Spinal cord (tissue), 10 donors: ENCODE data around the gene NLRP5. TPM values are rescaled to one million over a fixed set of nuclear protein-coding genes. Genes with fewer than 3 reads are reported as not detected.
"Not testable (repeated sequence)": the region's sequence is repeated elsewhere in the genome, so short reads cannot be mapped to it uniquely, and the experiment has no call there.

Source experiments
- DNase-seq, 6 donors: peaks; one replicate each; pipeline versions ENCODE4 v3.0.0 to v3.0.0-alpha.2; 2013 to 2015; ENCODE audit warnings: low spot score in 6 of 6, low read depth in 4 of 6
- H3K27ac ChIP-seq: one replicate; pipeline ENCODE4 v1.5.1; 2013; ENCODE audit warnings: low read depth, low read length, control low read depth
- H3K27me3 ChIP-seq: one replicate; pipeline ENCODE4 v1.6.1; 2013; ENCODE audit warnings: low read length; ENCODE audit not compliant: control insufficient read depth, insufficient read depth
- H3K36me3 ChIP-seq: one replicate; pipeline ENCODE4 v1.6.1; 2013; ENCODE audit warnings: low read length; ENCODE audit not compliant: control insufficient read depth, insufficient read depth
- H3K4me1 ChIP-seq: one replicate; pipeline ENCODE4 v1.6.1; 2013; ENCODE audit warnings: low read length; ENCODE audit not compliant: control insufficient read depth, insufficient read depth
- H3K4me3 ChIP-seq: one replicate; pipeline ENCODE4 v1.5.1; 2013; ENCODE audit warnings: low read depth, low read length, control low read depth
- H3K9me3 ChIP-seq: one replicate; pipeline ENCODE4 v1.6.1; 2013; ENCODE audit warnings: low read length; ENCODE audit not compliant: control insufficient read depth, insufficient read depth
- WGBS: methylation state at CpG from one replicate; pipeline ENCODE4 v1.1.5; 2013; ENCODE audit warnings: missing lambda C conversion rate; ENCODE audit not compliant: insufficient coverage; 5-methylcytosine and 5-hydroxymethylcytosine counted together
- polyA plus RNA-seq, 2 donors: library from polyadenylated mRNA; unstranded; fragments of 120-200 nt; gene quantifications; one replicate each; pipeline ENCODE4 v1.2.1, GENCODE V29; 2013; ENCODE audit not compliant: insufficient read length in 2 of 2
- total RNA-seq, 2 donors: library from RNA; depleted of rRNA in 1 of 2; stranded (reverse); fragments of 120-200 nt in 1 of 2; fragments of >200 nt in 1 of 2; gene quantifications; one replicate each; pipeline versions ENCODE4 v1.2.3 to v1.2.4, GENCODE V29; 2013 to 2014
- donor health status: healthy.

NLRP5 gene
- total and polyA plus RNA-seq, 4 donors: not detected

DNA sequence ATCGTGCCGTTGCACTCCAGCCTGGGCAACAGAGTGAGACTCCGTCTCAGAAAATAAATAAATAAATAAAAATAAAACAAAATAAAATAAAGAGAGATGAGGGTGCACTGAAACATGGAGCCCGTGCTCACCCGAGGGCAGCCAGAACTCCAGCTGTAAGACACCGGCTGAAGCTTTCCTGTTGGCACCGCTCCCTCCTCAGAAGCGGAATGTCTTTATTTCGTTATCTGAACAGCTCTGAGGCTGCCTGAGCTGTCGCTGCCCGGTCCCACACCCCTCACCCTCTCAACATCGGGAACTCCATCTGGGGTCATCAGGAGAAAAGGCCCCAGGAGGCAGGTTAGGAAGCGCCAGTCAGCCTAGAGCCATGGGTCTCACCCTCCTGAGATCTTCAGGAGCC is 110.1 kb downstream of the NLRP5 start:
- H3K27me3 ChIP-seq: no peaks in the 10 kb centered on the region
- peaks cover 3% of the 10 kb centered on the region for H3K9me3 ChIP-seq
- H3K4me1 ChIP-seq: peaks cover 3% of the 10 kb centered on the region
- no peak overlapping the region for H3K27ac ChIP-seq
- peaks cover 73% of the 10 kb centered on the region for H3K36me3 ChIP-seq
- 78% methylated on average over 6 of the region's 13 CpGs for WGBS
- H3K4me3 ChIP-seq: no peak overlapping the region
- DNase-seq: no peak

GRCh38 chr19:56097306-56097705 is 110.7 kb downstream of the NLRP5 start:
- peaks cover 3% of the 10 kb centered on the region for H3K4me1 ChIP-seq
- no peak overlapping the region for H3K4me3 ChIP-seq
- peaks cover 73% of the 10 kb centered on the region for H3K36me3 ChIP-seq
- no peak overlapping the region for H3K27ac ChIP-seq
- H3K27me3 ChIP-seq: no peaks in the 10 kb centered on the region
- no peak for DNase-seq
- 83% methylated on average over 22 of the region's 23 CpGs for WGBS
- peaks cover 3% of the 10 kb centered on the region for H3K9me3 ChIP-seq

GRCh38 chr19:56097776-56098175 is 111.2 kb downstream of the NLRP5 start:
- Histone ChIP-seq H3K4me3 (no peak overlapping the region), H3K27me3 (no peaks in the 10 kb centered on the region), H3K9me3 (peaks cover 1% of the 10 kb centered on the region), H3K4me1 (peaks cover 3% of the 10 kb centered on the region), H3K36me3 (peaks cover 76% of the 10 kb centered on the region), H3K27ac (no peak overlapping the region)
- 97% methylated on average over 6 of the region's 7 CpGs for WGBS
- no peak for DNase-seq

DNA sequence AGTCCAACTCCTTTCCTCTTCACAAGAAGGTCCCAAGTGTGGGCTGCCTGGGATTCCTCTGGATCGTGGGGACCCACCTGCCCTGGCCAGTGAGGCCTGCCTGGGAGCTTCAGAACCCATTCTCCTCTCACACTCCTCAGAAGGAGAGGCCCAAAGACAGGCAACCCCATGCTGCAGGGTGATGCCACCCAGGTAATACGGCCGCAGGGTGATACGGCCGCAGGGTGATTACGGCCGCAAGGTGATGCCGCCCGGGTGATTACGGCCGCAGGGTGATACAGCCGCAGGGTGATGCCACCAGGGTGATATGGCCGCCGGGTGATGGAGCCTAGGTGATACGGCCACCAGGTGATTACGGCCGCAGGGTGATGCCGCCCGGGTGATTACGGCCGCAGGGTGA is 111.7 kb downstream of the NLRP5 start:
- H3K27me3 ChIP-seq, DNase-seq, H3K27ac ChIP-seq, H3K4me3 ChIP-seq, H3K9me3 ChIP-seq, H3K4me1 ChIP-seq: not testable (repeated sequence)
- peaks cover 76% of the 10 kb centered on the region for H3K36me3 ChIP-seq
- WGBS: 97% methylated on average over 18 of the region's 21 CpGs

DNA sequence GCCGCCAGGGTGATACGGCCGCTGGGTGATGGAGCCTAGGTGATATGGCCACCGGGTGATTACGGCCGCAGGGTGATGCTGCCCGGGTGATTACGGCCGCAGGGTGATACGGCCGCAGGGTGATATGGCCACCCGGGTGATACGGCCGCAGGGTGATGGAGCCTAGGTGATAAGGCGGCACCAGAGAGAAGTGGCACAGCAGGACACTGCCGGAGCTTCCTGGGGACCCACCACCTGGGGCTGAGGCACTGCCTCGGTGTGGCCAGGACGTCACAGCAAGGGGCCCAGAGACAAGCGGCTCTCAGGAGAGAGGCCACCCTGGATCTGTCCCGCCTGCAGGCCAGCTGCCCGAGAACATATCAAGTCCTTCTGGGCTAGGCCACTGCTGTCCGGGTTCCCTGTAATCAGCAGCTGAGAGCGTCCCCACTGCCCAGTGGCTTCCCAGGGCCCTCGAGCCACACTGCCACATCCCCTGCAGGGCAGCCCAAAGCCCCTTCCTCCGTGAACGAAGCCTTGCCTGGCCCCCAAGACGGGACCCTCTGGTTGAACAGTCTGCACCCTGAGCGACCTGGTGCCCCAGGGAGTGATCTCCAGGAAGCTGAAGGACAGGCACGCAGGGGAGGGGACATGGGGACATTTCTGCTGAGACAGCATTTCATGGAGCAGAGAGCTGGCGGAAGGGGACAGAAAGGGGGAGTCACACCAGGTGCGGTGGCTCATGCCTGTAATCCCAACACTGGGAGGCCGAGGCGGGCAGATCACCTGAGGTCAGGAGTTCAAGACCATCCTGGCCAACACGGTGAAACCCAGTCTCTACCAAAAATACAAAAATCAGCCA is 112.4 kb downstream of the NLRP5 start:
- DNase-seq: no peak
- 97% methylated on average over 28 of the region's 34 CpGs for WGBS
- H3K4me3 ChIP-seq: no peak overlapping the region
- no peaks in the 10 kb centered on the region for H3K9me3 ChIP-seq
- peaks cover 3% of the 10 kb centered on the region for H3K4me1 ChIP-seq
- no peak overlapping the region for H3K27ac ChIP-seq
- H3K27me3 ChIP-seq: no peaks in the 10 kb centered on the region
- H3K36me3 ChIP-seq: peaks cover 78% of the 10 kb centered on the region

DNA sequence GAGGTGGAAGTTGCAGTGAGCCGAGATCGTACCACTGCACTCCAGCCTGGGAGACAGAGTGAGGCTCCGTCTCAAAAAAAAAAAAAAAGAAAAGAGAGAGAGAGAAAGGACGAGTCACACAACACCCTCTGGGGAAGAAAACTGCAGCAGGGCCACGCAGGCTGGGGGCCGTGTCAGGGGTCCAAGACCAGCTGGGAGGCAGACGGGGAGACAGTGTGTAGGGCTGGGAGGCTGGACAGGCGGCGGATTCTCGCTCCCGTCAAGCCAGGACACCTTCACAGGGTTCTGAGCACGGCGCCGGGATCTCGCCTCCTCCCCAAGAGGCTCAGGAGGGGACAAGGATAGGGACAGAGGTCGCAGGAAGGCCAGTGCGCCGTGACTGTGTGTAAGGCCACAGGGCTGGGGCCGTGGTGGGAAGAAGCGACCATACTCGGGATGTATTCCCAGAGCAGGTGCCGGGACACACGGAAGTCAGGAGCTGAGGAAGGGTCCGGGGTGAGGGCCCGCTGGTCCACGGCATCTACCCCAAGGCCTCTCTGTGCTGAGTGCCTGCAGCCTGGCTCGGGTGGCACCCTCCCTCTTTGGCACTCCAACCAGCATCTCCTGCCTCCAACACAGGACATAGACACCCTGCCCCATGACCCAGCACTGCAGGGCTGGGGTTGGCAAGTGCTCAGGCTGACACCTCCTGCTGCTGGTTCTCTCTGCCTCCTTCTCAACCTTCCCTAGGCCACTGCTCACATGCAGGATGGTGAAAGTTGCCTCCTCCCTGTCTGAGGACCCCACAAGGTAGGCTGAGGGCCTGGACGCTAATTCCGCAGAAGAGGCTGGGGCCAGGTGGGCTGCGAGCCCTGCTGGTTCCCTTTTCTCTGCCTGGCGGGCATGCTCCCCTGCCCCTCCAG is 113.3 kb downstream of the NLRP5 start:
- Histone ChIP-seq H3K27ac (no peak overlapping the region), H3K9me3 (no peaks in the 10 kb centered on the region), H3K4me1 (peaks cover 8% of the 10 kb centered on the region), H3K36me3 (peaks cover 78% of the 10 kb centered on the region), H3K27me3 (no peaks in the 10 kb centered on the region), H3K4me3 (no peak overlapping the region)
- DNase-seq: no peak
- 95% methylated on average over 27 of the region's 31 CpGs for WGBS

- Histone ChIP-seq H3K27me3 (no peaks in the 10 kb centered on the region), H3K36me3 (peaks cover 72% of the 10 kb centered on the region), H3K9me3 (no peaks in the 10 kb centered on the region), H3K4me1 (peaks cover 16% of the 10 kb centered on the region), H3K27ac (no peak overlapping the region), H3K4me3 (no peak overlapping the region)
- 84% methylated on average over 19 of the region's 25 CpGs for WGBS
- no peak for DNase-seq
These were observed 114.5 kb downstream of the NLRP5 start for GRCh38 chr19:56101095-56101494.

DNA sequence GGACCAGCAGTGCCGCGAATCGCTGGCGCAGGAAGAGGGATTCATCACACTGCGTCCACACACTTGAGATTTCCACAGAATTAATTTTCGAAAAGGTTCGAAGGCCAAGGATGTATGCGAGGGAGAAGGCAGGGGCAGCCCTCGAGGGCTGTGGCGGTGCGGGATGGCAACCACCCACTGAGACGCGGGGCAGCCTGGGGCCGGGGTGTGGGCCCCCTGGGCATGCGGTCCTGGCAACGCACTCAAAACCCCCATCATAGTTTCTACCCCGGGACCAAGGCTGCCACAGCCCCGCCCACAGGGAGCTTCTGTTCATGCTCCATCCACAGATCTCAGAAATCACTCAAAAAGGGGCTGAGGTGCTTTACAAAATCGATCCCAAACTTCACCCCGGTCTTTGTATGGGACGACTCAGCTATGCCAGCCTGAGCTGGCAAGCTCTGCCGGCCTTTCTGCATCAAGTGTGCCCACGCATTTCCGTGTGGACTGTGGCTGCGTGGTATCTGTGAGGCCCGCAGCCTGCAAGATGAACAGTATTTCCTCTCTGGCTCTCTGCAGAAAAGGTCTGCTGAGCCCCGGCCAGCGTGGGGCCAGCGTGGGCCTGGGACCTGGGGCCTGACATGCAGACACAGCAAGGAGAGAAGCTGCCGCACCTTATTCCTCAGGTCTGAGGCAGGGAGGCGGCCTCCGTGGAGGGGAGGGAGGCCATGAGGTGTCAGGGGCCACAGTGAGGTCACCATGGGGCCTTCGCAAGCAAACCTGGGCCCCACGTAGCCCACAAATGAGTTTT is 115.4 kb downstream of the NLRP5 start:
- Histone ChIP-seq H3K27me3 (no peaks in the 10 kb centered on the region), H3K4me1 (peaks cover 21% of the 10 kb centered on the region), H3K4me3 (no peak overlapping the region), H3K9me3 (no peaks in the 10 kb centered on the region), H3K36me3 (peaks cover 75% of the 10 kb centered on the region), H3K27ac (no peak overlapping the region)
- DNase-seq: no peak
- 91% methylated on average over 32 of the region's 34 CpGs for WGBS

- Histone ChIP-seq H3K9me3 (no peaks in the 10 kb centered on the region), H3K4me1 (peaks cover 27% of the 10 kb centered on the region), H3K4me3 (no peak overlapping the region), H3K27me3 (no peaks in the 10 kb centered on the region), H3K27ac (no peak overlapping the region), H3K36me3 (peaks cover 70% of the 10 kb centered on the region)
- no peak for DNase-seq
- 89% methylated on average over 20 of the region's 20 CpGs for WGBS
These were observed 116.5 kb downstream of the NLRP5 start for GRCh38 chr19:56103027-56103614.
